Ishikawa (cell line): Measurements from ENCODE around the gene AGPAT3.

Experiments used
- CEBPB ChIP-seq: IDR thresholded peaks from 2 replicates; pipeline ENCODE4 v1.6.1; 2012
- CREB1 ChIP-seq: IDR thresholded peaks from 2 replicates; pipeline ENCODE4 v1.6.1; 2012; ENCODE audit warnings: low read depth
- EGR1 ChIP-seq: IDR thresholded peaks from 2 replicates; pipeline ENCODE4 v1.6.1; 2012
- EP300 ChIP-seq: IDR thresholded peaks from 2 replicates; pipeline ENCODE4 v1.6.1; 2012; ENCODE audit warnings: borderline replicate concordance
- FOXM1 ChIP-seq: IDR thresholded peaks from 2 replicates; pipeline ENCODE4 v1.6.1; 2012; ENCODE audit warnings: low read depth, borderline replicate concordance
- NFIC ChIP-seq: IDR thresholded peaks from 2 replicates; pipeline ENCODE4 v1.6.1; 2012
- RAD21 ChIP-seq: IDR thresholded peaks from 2 replicates; pipeline ENCODE4 v1.6.1; 2012; ENCODE audit warnings: low read depth
- TAF1 ChIP-seq: IDR thresholded peaks from 2 replicates; pipeline ENCODE4 v1.6.1; 2012; ENCODE audit warnings: low read depth, mild to moderate bottlenecking
- TCF12 ChIP-seq: IDR thresholded peaks from 2 replicates; pipeline ENCODE4 v1.6.1; 2012; ENCODE audit warnings: low read depth
- TEAD4 ChIP-seq: IDR thresholded peaks from 2 replicates; pipeline ENCODE4 v1.6.1; 2012
- YY1 ChIP-seq: IDR thresholded peaks from 2 replicates; pipeline ENCODE4 v1.6.1; 2012; ENCODE audit warnings: low read depth
- ZBTB7A ChIP-seq: IDR thresholded peaks from 2 replicates; pipeline ENCODE4 v1.6.1; 2012; ENCODE audit warnings: low read depth
- TF ChIP-seq, protein P1 (sequence below): IDR thresholded peaks from 2 replicates; pipeline ENCODE4 v1.6.1; 2012; ENCODE audit warnings: low read depth, mild to moderate bottlenecking
- TF ChIP-seq, protein P2 (sequence below): IDR thresholded peaks from 2 replicates; pipeline ENCODE4 v1.6.1; 2012
- TF ChIP-seq, protein P3 (sequence below): IDR thresholded peaks from 2 replicates; pipeline ENCODE4 v1.6.1; 2012

The AGPAT3 gene

DNA sequence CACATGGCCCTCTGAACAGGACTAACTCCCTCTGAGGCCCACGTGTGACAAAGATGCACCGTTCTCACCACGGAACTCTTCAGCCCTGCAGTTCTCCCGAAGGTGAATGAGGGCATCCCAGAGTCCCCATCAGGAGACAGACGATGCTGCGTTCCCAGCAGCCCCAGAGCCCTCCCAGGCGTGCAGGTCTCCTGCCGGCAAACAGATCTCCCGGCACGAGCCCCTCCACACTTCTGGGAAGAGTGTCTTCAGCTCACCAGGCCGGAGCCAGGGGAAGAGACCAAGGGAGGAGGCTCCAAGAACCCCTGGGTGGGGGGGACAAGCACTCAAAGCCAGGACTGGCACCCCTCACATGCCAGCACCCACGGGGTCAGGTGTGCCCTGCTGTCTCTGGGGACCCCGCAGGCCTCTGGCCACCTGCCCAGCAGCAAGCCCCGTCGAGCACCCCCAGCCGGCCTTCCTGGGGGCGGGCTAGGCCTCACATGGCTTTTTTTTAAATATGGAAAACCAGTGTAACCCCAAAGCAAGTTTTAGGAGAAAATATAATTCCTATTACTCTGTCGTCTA is 102.0 kb downstream of the AGPAT3 start:
- TF ChIP-seq, protein P1, sequence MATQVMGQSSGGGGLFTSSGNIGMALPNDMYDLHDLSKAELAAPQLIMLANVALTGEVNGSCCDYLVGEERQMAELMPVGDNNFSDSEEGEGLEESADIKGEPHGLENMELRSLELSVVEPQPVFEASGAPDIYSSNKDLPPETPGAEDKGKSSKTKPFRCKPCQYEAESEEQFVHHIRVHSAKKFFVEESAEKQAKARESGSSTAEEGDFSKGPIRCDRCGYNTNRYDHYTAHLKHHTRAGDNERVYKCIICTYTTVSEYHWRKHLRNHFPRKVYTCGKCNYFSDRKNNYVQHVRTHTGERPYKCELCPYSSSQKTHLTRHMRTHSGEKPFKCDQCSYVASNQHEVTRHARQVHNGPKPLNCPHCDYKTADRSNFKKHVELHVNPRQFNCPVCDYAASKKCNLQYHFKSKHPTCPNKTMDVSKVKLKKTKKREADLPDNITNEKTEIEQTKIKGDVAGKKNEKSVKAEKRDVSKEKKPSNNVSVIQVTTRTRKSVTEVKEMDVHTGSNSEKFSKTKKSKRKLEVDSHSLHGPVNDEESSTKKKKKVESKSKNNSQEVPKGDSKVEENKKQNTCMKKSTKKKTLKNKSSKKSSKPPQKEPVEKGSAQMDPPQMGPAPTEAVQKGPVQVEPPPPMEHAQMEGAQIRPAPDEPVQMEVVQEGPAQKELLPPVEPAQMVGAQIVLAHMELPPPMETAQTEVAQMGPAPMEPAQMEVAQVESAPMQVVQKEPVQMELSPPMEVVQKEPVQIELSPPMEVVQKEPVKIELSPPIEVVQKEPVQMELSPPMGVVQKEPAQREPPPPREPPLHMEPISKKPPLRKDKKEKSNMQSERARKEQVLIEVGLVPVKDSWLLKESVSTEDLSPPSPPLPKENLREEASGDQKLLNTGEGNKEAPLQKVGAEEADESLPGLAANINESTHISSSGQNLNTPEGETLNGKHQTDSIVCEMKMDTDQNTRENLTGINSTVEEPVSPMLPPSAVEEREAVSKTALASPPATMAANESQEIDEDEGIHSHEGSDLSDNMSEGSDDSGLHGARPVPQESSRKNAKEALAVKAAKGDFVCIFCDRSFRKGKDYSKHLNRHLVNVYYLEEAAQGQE = no peak
- TF ChIP-seq TEAD4 = no peak
- no peak for TF ChIP-seq NFIC
- TF ChIP-seq EGR1 = no peak
- TF ChIP-seq CEBPB = no peak
- TF ChIP-seq TAF1 = no peak
- TF ChIP-seq CREB1 = no peak
- no peak for TF ChIP-seq RAD21
- no peak for TF ChIP-seq FOXM1
- TF ChIP-seq ZBTB7A = no peak
- no peak for TF ChIP-seq YY1
- TF ChIP-seq, protein P2, sequence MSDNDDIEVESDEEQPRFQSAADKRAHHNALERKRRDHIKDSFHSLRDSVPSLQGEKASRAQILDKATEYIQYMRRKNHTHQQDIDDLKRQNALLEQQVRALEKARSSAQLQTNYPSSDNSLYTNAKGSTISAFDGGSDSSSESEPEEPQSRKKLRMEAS = no peak
- TF ChIP-seq TCF12 = no peak
- no peak for TF ChIP-seq EP300
- TF ChIP-seq, protein P3, sequence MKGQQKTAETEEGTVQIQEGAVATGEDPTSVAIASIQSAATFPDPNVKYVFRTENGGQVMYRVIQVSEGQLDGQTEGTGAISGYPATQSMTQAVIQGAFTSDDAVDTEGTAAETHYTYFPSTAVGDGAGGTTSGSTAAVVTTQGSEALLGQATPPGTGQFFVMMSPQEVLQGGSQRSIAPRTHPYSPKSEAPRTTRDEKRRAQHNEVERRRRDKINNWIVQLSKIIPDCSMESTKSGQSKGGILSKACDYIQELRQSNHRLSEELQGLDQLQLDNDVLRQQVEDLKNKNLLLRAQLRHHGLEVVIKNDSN = no peak

DNA sequence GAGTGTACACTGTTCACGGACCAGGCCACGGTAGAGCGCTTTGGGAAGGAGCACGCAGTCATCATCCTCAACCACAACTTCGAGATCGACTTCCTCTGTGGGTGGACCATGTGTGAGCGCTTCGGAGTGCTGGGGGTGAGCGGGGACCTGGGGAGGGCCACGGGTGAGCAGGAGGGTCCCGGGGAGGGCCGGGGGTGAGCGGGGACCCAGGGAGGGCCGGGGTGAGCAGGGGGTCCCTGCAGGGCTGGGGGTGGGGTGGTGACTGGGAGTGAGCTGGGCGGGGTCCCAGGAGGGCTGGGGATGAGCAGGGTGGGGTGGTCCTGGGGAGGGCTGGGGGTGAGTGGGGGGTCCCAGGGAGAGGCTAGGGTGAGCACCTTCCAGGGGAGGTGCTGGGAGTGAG is 103.0 kb downstream of the AGPAT3 start:
- TF ChIP-seq, protein P1 = no peak
- no peak for TF ChIP-seq TAF1

DNA sequence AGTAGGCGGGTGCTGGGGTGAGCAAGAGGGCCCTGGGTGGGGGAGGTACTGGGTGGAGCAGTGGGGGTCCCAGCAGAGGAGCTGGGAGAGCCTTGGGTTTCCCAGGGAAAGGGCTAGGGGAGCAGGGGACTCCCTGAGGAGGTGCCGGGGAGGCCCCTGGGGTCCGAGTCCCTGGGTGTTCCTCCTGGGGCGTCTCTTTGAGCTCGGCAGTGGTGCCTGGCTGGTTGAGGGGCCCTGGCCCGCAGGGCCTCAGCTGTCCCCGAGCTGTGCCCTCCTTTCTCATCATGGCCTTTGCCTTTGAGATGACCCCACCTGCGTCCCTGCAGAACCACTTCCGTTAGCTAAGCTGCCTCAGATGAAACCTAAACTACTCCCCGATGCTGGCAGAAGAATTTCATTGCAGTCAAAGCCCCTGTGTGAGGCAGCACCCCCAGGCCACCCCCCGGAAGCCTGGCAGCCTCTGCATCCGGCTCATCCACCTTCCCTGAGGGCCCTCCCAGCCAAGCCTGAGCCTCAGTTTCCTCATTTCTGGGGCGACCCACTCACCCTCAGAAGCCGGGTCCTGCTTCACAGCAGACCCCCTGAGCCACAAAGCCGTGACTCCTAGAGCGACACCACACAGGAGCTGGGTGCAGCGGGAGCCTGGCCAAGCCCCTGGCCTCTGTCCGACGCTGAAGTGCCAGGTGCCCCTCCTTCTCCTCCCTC is 103.5 kb downstream of the AGPAT3 start:
- TF ChIP-seq TEAD4 (no peak), YY1 (no peak)

DNA sequence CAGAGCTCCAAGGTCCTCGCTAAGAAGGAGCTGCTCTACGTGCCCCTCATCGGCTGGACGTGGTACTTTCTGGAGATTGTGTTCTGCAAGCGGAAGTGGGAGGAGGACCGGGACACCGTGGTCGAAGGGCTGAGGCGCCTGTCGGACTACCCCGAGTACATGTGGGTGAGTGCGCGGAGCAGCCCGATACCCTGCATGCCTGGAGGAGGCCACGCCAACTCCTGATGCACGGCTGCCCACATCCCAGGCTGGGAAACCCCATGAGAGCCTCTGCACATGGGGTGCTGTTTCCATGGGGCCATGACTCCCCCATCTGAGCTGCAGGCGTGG is 104.1 kb downstream of the AGPAT3 start:
- no peak for TF ChIP-seq RAD21
- TF ChIP-seq CREB1 = no peak
- TF ChIP-seq EGR1 = no peak
- no peak for TF ChIP-seq ZBTB7A
- no peak for TF ChIP-seq FOXM1
- TF ChIP-seq, protein P1 = no peak
- TF ChIP-seq, protein P3 = no peak
- no peak for TF ChIP-seq NFIC
- TF ChIP-seq TCF12 = no peak

DNA sequence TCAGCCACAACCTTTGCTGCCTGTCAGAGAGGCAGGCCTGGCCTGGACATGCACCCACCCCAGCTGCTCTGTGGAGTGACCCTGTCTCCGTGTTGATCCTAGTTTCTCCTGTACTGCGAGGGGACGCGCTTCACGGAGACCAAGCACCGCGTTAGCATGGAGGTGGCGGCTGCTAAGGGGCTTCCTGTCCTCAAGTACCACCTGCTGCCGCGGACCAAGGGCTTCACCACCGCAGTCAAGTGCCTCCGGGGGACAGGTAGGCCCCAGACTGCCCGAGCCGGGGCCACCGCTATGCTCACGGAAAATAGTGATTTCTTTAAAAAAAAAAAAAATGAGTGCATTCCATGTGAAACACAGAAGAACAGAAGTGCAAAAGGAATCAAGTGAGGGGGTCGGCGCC is 105.5 kb downstream of the AGPAT3 start:
- TF ChIP-seq EP300 (no peak), FOXM1 (no peak), TEAD4 (no peak), TCF12 (no peak), EGR1 (no peak), YY1 (no peak), CREB1 (no peak), TAF1 (no peak), CEBPB (no peak), ZBTB7A (no peak), NFIC (no peak)
